ENCODE data around the gene EEF1E1. TPM values are rescaled to one million over a fixed set of nuclear protein-coding genes. Genes with fewer than 3 reads are reported as not detected.

Gene EEF1E1
- total and polyA plus RNA-seq, 9 of the 15 experiments (the other 6 are each of a cell fraction or from before 2014, with no cell fraction given): 135 to 1,355 (median 327) TPM

DNA sequence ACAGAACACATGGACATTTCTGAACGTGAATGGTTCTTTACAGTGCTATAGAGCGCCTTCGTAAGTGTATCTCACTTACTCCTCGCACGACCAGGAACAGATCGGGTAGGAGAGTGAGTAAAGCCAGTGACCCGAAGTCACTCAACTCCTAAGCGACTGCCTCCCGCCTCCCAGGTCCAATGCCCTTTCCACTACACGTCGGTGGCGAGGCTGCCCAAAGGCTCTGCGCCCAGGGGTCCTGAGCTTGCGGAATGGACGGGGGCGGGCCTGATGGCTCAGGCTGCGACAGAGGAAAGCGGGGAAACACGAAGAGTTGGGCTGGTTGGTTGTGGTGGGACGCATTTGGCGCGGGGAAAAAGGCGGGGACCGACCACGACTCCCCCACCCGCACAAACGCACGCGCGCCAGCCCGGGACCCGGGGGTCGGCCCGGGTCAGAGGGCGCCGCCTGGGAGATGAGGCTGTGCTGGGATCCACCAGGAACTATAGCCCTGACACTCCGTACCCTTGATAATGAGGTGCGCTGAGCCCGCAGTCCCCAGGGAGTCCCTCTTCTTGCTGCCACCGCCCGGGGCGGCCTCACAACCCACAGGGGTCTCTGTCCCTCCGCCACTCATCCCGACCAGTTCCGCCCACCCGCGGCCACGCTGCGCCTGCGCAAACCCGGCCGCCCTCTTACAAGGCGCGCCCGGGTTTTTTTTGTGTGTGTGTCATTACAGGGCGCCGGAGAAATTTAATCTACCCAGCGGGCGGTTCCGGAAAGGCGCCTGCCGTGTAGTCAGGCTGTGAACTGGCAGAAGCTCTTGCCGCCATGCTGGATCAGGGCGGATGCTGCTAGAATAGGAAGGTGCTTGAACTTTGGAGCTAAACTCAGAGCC lies 38.3 kb downstream of the EEF1E1 start, which contains the start of gene BLOC1S5 (continued):
- TF ChIP-seq GTF2F1 (IDR thresholded peaks at IDR 0.05; ENCODE audit: low read depth, low read length) (peak; percentile 33; the same call in 1 of the 2 replicates), SIX5 (IDR thresholded peaks at IDR 0.05; ENCODE audit: borderline replicate concordance in 1 of 2, insufficient read depth in 1 of 2, low read depth in 1 of 2, low read length in 2 of 2) (peak; percentile 74 to 83), BDP1 (IDR thresholded peaks at IDR 0.05; ENCODE audit: insufficient read depth, insufficient read length) (no peak), L3MBTL2 (IDR thresholded peaks at IDR 0.05) (peak; percentile 46), NR3C1 (CRISPR knock-in tag; IDR thresholded peaks at IDR 0.05) (no peak), FOXM1 (IDR thresholded peaks at IDR 0.05; ENCODE audit: low read depth) (peak; percentile 46; the same call in 1 of the 2 replicates), FOXM1 (CRISPR knock-in tag; IDR thresholded peaks at IDR 0.05; ENCODE audit: low read depth) (no peak), ZNF121 (CRISPR knock-in tag; conservative IDR thresholded peaks at IDR 0.05) (no peak), CHD1 (IDR thresholded peaks at IDR 0.05; ENCODE audit: low read length) (no peak), MCM2 (IDR thresholded peaks at IDR 0.05; ENCODE audit: low read depth) (no peak), NFE2 (IDR thresholded peaks at IDR 0.05; ENCODE audit: low read depth) (no peak; the same call in 1 of the 2 replicates), ILK (tag; IDR thresholded peaks at IDR 0.05; ENCODE audit: borderline replicate concordance, low read depth) (no peak), NFRKB (IDR thresholded peaks at IDR 0.05; ENCODE audit: low read depth) (peak; percentile 98), PHF20 (IDR thresholded peaks at IDR 0.05; ENCODE audit: partially characterized antibody) (peak; percentile 94), HDAC6 (IDR thresholded peaks at IDR 0.05; ENCODE audit: low read depth, low read length) (0 out of 2 replicates have a peak, but pooled peaks have one; percentile 14), PML (IDR thresholded peaks at IDR 0.05; ENCODE audit: low read length) (peak; percentile 80; the same call in 1 of the 2 replicates), ZFX (CRISPR knock-in tag; IDR thresholded peaks at IDR 0.05) (peak; percentile 77)
- TF ChIP-seq, protein P1, sequence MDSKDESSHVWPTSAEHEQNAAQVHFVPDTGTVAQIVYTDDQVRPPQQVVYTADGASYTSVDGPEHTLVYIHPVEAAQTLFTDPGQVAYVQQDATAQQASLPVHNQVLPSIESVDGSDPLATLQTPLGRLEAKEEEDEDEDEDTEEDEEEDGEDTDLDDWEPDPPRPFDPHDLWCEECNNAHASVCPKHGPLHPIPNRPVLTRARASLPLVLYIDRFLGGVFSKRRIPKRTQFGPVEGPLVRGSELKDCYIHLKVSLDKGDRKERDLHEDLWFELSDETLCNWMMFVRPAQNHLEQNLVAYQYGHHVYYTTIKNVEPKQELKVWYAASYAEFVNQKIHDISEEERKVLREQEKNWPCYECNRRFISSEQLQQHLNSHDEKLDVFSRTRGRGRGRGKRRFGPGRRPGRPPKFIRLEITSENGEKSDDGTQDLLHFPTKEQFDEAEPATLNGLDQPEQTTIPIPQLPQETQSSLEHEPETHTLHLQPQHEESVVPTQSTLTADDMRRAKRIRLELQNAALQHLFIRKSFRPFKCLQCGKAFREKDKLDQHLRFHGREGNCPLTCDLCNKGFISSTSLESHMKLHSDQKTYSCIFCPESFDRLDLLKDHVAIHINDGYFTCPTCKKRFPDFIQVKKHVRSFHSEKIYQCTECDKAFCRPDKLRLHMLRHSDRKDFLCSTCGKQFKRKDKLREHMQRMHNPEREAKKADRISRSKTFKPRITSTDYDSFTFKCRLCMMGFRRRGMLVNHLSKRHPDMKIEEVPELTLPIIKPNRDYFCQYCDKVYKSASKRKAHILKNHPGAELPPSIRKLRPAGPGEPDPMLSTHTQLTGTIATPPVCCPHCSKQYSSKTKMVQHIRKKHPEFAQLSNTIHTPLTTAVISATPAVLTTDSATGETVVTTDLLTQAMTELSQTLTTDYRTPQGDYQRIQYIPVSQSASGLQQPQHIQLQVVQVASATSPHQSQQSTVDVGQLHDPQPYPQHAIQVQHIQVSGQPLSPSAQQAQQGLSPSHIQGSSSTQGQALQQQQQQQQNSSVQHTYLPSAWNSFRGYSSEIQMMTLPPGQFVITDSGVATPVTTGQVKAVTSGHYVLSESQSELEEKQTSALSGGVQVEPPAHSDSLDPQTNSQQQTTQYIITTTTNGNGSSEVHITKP (IDR thresholded peaks at IDR 0.05; ENCODE audit: partially characterized antibody): peak; percentile 21
- TF ChIP-seq, protein P2, sequence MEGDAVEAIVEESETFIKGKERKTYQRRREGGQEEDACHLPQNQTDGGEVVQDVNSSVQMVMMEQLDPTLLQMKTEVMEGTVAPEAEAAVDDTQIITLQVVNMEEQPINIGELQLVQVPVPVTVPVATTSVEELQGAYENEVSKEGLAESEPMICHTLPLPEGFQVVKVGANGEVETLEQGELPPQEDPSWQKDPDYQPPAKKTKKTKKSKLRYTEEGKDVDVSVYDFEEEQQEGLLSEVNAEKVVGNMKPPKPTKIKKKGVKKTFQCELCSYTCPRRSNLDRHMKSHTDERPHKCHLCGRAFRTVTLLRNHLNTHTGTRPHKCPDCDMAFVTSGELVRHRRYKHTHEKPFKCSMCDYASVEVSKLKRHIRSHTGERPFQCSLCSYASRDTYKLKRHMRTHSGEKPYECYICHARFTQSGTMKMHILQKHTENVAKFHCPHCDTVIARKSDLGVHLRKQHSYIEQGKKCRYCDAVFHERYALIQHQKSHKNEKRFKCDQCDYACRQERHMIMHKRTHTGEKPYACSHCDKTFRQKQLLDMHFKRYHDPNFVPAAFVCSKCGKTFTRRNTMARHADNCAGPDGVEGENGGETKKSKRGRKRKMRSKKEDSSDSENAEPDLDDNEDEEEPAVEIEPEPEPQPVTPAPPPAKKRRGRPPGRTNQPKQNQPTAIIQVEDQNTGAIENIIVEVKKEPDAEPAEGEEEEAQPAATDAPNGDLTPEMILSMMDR (IDR thresholded peaks at IDR 0.05 in 2 of 3, conservative IDR thresholded peaks at IDR 0.05 in 1 of 3; ENCODE audit: insufficient read depth in 2 of 3, low read depth in 1 of 3, low read length in 3 of 3): peak; percentile 20 to 23 (median 20); a peak in 2 of 6 replicates
- TF ChIP-seq, protein P3, sequence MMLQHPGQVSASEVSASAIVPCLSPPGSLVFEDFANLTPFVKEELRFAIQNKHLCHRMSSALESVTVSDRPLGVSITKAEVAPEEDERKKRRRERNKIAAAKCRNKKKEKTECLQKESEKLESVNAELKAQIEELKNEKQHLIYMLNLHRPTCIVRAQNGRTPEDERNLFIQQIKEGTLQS (IDR thresholded peaks at IDR 0.05): no peak
- TF ChIP-seq, protein P3 (CRISPR knock-in tag; conservative IDR thresholded peaks at IDR 0.05): peak; percentile 68
- TF ChIP-seq, protein P4, sequence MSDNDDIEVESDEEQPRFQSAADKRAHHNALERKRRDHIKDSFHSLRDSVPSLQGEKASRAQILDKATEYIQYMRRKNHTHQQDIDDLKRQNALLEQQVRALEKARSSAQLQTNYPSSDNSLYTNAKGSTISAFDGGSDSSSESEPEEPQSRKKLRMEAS (CRISPR knock-in tag; IDR thresholded peaks at IDR 0.05): peak; percentile 68
